ENCODE results near the gene PCMTD2. TPM values are rescaled to one million over a fixed set of nuclear protein-coding genes. Genes with fewer than 3 reads are reported as not detected.

The PCMTD2 gene
- total RNA-seq, 1 experiment from 2014 or later, result 57.1 TPM

DNA sequence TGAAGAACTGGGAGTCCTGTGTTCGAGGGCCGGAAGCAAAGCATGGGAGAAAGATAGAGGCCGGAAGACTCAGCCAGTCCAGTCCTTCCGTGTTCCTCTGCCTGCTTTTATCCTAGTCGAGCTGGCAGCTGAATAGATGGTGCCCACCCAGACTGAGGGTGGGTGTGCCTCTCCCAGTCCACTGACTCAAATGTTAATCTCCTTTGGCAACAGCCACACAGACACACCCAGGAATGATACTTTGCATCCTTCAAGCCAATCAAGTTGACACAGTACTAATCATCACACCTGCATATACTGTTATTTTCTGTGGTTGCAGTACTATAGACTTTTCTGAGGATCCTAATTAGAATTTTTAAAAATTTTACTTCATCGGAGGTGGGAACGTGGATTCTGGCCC is 21.3 kb downstream of the PCMTD2 start:
- no peaks in the 10 kb centered on the region for H3K36me3 ChIP-seq (ENCODE audit: insufficient read depth, low read length, poor library complexity, severe bottlenecking)
- TF ChIP-seq, protein P1, sequence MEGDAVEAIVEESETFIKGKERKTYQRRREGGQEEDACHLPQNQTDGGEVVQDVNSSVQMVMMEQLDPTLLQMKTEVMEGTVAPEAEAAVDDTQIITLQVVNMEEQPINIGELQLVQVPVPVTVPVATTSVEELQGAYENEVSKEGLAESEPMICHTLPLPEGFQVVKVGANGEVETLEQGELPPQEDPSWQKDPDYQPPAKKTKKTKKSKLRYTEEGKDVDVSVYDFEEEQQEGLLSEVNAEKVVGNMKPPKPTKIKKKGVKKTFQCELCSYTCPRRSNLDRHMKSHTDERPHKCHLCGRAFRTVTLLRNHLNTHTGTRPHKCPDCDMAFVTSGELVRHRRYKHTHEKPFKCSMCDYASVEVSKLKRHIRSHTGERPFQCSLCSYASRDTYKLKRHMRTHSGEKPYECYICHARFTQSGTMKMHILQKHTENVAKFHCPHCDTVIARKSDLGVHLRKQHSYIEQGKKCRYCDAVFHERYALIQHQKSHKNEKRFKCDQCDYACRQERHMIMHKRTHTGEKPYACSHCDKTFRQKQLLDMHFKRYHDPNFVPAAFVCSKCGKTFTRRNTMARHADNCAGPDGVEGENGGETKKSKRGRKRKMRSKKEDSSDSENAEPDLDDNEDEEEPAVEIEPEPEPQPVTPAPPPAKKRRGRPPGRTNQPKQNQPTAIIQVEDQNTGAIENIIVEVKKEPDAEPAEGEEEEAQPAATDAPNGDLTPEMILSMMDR (conservative IDR thresholded peaks at IDR 0.05; ENCODE audit: low read depth, low read length), result no peak
- TF ChIP-seq EZH2 (IDR thresholded peaks at IDR 0.05; ENCODE audit: borderline replicate concordance, low read depth, low read length, poor library complexity, severe bottlenecking), result no peak
- CTCF ChIA-PET, result no interaction called here
- POLR2A ChIA-PET (ENCODE audit: low non-redundant PET), result no interaction called here
- H3K4me3 ChIP-seq (ENCODE audit: low read depth, low read length, poor library complexity, severe bottlenecking), result no peak overlapping the region
- no peak for DNase-seq (ENCODE audit: low spot score)
- intact Hi-C loops (cut with micrococcal nuclease; ENCODE audit: unreplicated experiment), result no loop called here
- H3K27ac ChIP-seq (ENCODE audit: low read depth, low read length, poor library complexity, severe bottlenecking), result no peak overlapping the region
- peaks cover 13% of the 10 kb centered on the region for H3K4me1 ChIP-seq (ENCODE audit: insufficient read depth, low read length, poor library complexity, severe bottlenecking)
- H3K27me3 ChIP-seq (replicated peaks; ENCODE audit: insufficient read depth, low read depth, low read length, poor library complexity), result no peaks in the 10 kb centered on the region
- H3K9me3 ChIP-seq (ENCODE audit: low read depth, low read length, poor library complexity, severe bottlenecking), result no peaks in the 10 kb centered on the region
- no TSS peak for BruUV-seq (replicated peaks)

DNA sequence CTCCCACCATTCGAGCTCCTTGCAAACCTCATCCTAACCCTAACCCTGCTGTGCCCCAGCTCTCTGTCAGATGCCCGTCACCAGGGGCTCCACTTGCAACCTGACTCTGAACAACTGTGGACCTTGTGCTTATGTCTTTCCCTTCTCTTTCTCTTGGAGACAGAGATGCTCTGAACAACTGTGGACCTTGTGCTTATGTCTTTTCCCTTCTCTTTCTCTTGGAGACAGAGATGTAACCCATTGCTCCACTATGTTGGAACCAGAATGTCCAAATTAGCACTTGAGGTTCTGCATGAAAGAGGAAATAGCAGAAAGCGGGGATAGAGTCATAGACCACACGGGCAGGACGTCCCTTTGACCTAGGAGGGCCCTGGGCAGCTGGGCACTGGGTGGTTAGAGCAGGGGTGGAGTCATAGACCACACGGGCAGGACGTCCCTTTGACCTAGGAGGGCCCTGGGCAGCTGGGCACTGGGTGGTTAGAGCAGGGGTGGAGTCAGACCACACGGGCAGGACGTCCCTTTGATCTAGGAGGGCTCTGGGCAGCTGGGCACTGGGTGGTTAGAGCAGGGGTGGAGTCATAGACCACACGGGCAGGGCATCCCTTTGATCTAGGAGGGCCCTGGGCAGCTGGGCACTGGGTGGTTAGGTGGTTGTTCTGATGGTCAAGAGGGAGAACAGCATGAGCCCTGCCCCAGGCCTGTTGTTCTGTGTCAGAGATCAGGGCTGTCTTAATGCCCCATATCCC is 22.2 kb downstream of the PCMTD2 start:
- H3K9me3 ChIP-seq (ENCODE audit: low read depth, low read length, poor library complexity, severe bottlenecking), result no peaks in the 10 kb centered on the region
- no peaks in the 10 kb centered on the region for H3K36me3 ChIP-seq (ENCODE audit: insufficient read depth, low read length, poor library complexity, severe bottlenecking)
- no peak overlapping the region for H3K4me3 ChIP-seq (ENCODE audit: low read depth, low read length, poor library complexity, severe bottlenecking)
- CTCF ChIA-PET, result no interaction called here
- BruUV-seq (replicated peaks), result no TSS peak
- intact Hi-C loops (cut with micrococcal nuclease; ENCODE audit: unreplicated experiment), result no loop called here
- TF ChIP-seq EZH2 (IDR thresholded peaks at IDR 0.05; ENCODE audit: borderline replicate concordance, low read depth, low read length, poor library complexity, severe bottlenecking), result no peak
- TF ChIP-seq, protein P1 (conservative IDR thresholded peaks at IDR 0.05; ENCODE audit: low read depth, low read length), result no peak
- H3K27ac ChIP-seq (ENCODE audit: low read depth, low read length, poor library complexity, severe bottlenecking), result no peak overlapping the region
- POLR2A ChIA-PET (ENCODE audit: low non-redundant PET), result no interaction called here
- no peaks in the 10 kb centered on the region for H3K27me3 ChIP-seq (replicated peaks; ENCODE audit: insufficient read depth, low read depth, low read length, poor library complexity)
- peaks cover 10% of the 10 kb centered on the region for H3K4me1 ChIP-seq (ENCODE audit: insufficient read depth, low read length, poor library complexity, severe bottlenecking)
- DNase-seq (ENCODE audit: low spot score), result no peak

DNA sequence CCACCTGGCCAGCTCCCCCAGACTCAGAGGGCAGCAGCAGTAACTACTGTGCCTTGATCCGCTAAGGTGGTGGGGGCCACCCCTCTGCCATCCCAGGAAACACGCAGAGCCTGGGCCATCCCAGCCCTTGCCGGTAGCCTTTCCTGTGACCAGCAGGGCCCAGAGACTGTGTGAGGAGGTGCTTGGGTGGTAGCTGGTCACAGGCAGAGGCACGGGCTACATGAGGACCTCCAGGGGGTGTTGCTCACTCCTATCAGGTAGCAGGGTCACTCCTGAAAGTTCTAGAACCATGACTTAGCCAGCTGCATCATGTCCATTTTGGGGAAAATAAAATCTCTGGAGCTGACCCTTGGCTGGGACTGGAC is 22.8 kb downstream of the PCMTD2 start:
- Histone ChIP-seq H3K9me3 (ENCODE audit: low read depth, low read length, poor library complexity, severe bottlenecking) (no peaks in the 10 kb centered on the region), H3K4me3 (ENCODE audit: low read depth, low read length, poor library complexity, severe bottlenecking) (no peak overlapping the region), H3K36me3 (ENCODE audit: insufficient read depth, low read length, poor library complexity, severe bottlenecking) (no peaks in the 10 kb centered on the region), H3K4me1 (ENCODE audit: insufficient read depth, low read length, poor library complexity, severe bottlenecking) (peaks cover 8% of the 10 kb centered on the region), H3K27ac (ENCODE audit: low read depth, low read length, poor library complexity, severe bottlenecking) (no peak overlapping the region), H3K27me3 (replicated peaks; ENCODE audit: insufficient read depth, low read depth, low read length, poor library complexity) (no peaks in the 10 kb centered on the region)
- intact Hi-C loops (cut with micrococcal nuclease; ENCODE audit: unreplicated experiment), result no loop called here
- TF ChIP-seq, protein P1 (conservative IDR thresholded peaks at IDR 0.05; ENCODE audit: low read depth, low read length), result no peak
- no peak for TF ChIP-seq EZH2 (IDR thresholded peaks at IDR 0.05; ENCODE audit: borderline replicate concordance, low read depth, low read length, poor library complexity, severe bottlenecking)
- ChIA-PET CTCF (no interaction called here), POLR2A (ENCODE audit: low non-redundant PET) (no interaction called here)
- BruUV-seq (replicated peaks), result no TSS peak
- no peak for DNase-seq (ENCODE audit: low spot score)
